MM.1S (cell line): ENCODE data around the gene NBAS.
"Not testable (repeated sequence)": the region's sequence is repeated elsewhere in the genome, so short reads cannot be mapped to it uniquely, and the experiment has no call there.

Source experiments
- DNase-seq: peaks from one replicate; pipeline ENCODE4 v3.0.0-alpha.2; 2015
- H2AFZ ChIP-seq: fragments of 300-600 bp; sonication (generic); 2 replicates; pipeline ENCODE4 v1.6.0; 2016; ENCODE audit warnings: antibody characterized with exemption, low read length
- H3F3A ChIP-seq: fragments of 300-600 bp; sonication (generic); 2 replicates; pipeline ENCODE4 v1.6.1; 2016; ENCODE audit warnings: mild to moderate bottlenecking, antibody characterized with exemption, low read length, moderate library complexity, mixed read lengths; ENCODE audit not compliant: insufficient read depth
- H3K27ac ChIP-seq: fragments of 300-600 bp; sonication (generic); 2 replicates; pipeline ENCODE4 v1.5.1; 2016; ENCODE audit warnings: mild to moderate bottlenecking, low read length
- H3K27me3 ChIP-seq: fragments of 300-600 bp; sonication (generic); replicated peaks from 2 replicates; pipeline ENCODE4 v1.6.0; 2016; ENCODE audit warnings: low read length; ENCODE audit not compliant: insufficient read depth
- H3K36me3 ChIP-seq: fragments of 300-600 bp; sonication (generic); replicated peaks from 2 replicates; pipeline ENCODE4 v1.6.1; 2016; ENCODE audit warnings: mild to moderate bottlenecking, low read length, mixed read lengths; ENCODE audit not compliant: insufficient read depth
- H3K4me1 ChIP-seq: fragments of 300-600 bp; sonication (generic); 2 replicates; pipeline ENCODE4 v1.6.1; 2016; ENCODE audit warnings: low read length, mixed read lengths
- H3K4me2 ChIP-seq: fragments of 300-600 bp; sonication (generic); 2 replicates; pipeline ENCODE4 v1.6.0; 2016; ENCODE audit warnings: low read depth, low read length
- H3K4me3 ChIP-seq: fragments of 300-600 bp; sonication (generic); 2 replicates; pipeline ENCODE4 v1.5.1; 2016; ENCODE audit warnings: low read length, mixed read lengths
- H3K79me2 ChIP-seq: fragments of 300-600 bp; sonication (generic); 2 replicates; pipeline ENCODE4 v1.6.1; 2016; ENCODE audit warnings: mixed run types, low read length, mixed read lengths
- H3K9ac ChIP-seq: fragments of 300-600 bp; sonication (generic); 2 replicates; pipeline ENCODE4 v1.6.1; 2016; ENCODE audit warnings: low read length, mixed read lengths
- H3K9me2 ChIP-seq: fragments of 300-600 bp; sonication (generic); replicated peaks from 2 replicates; pipeline ENCODE4 v1.6.1; 2016; ENCODE audit warnings: mild to moderate bottlenecking, low read length, mixed read lengths; ENCODE audit not compliant: insufficient read depth
- H3K9me3 ChIP-seq: fragments of 300-600 bp; sonication (generic); replicated peaks from 2 replicates; pipeline ENCODE4 v1.6.1; 2016; ENCODE audit warnings: mild to moderate bottlenecking, low read length, mixed read lengths; ENCODE audit not compliant: insufficient read depth
- H4K20me1 ChIP-seq: fragments of 300-600 bp; sonication (generic); 2 replicates; pipeline ENCODE4 v1.6.1; 2016; ENCODE audit warnings: mild to moderate bottlenecking, low read length, moderate library complexity, mixed read lengths; ENCODE audit not compliant: insufficient read depth
- CTCF ChIP-seq: fragments of 300-600 bp; sonication (generic); IDR thresholded peaks from 2 replicates; pipeline ENCODE4 v1.5.1; 2016; ENCODE audit warnings: antibody characterized with exemption, low read length, mixed read lengths
- EZH2 ChIP-seq: fragments of 300-600 bp; sonication (generic); optimal IDR thresholded peaks from 2 replicates; pipeline ENCODE3; 2017; ENCODE audit warnings: low read depth, mild to moderate bottlenecking, antibody characterized with exemption, low read length, mixed read lengths
- EZH2phosphoT487 ChIP-seq: fragments of 300-600 bp; sonication (generic); IDR thresholded peaks from 2 replicates; pipeline ENCODE4 v1.6.1; 2018; ENCODE audit warnings: antibody characterized with exemption, low read length

NBAS gene

DNA sequence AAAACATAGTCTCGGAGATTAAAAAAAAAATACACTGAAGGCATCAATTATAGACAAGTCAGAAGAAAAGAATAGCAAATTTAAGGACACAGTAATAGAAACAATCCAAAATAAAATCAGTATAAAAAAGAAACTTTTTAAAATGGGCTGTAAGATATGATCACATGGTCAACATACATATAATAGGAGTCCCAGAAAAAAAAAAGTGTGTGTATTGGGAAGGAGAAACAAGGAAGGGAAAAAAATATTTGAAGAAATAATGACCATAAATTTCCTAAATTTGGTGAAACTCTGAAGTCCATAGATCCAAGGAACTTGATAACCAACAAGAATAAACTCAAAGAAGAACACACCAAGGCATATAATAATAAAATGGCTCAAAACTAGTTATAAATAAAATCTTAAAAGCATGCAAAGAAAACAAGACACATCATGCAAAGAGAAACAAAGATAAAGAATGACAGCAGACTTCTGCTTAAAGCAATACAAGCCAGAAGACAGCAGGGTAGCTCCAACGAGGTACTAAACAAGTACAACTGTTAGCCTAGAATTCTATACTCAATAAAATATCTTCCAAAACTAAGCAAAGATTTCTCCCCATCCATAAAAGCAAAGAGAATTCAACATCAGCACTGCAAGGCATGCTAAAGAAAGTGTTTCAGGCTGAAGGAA is 115.1 kb downstream of the NBAS start:
- Histone ChIP-seq H3K27me3 (no peaks in the 10 kb centered on the region), H3K36me3 (no peaks in the 10 kb centered on the region), H3F3A (no peaks in the 10 kb centered on the region), H2AFZ (no peak overlapping the region), H3K9ac (no peak overlapping the region), H3K79me2 (no peaks in the 10 kb centered on the region), H3K4me1 (no peaks in the 10 kb centered on the region), H3K9me2 (no peaks in the 10 kb centered on the region), H4K20me1 (no peaks in the 10 kb centered on the region), H3K4me3 (no peak overlapping the region), H3K27ac (no peak overlapping the region), H3K4me2 (no peak overlapping the region), H3K9me3 (no peaks in the 10 kb centered on the region)
- DNase-seq = no peak
- no peak for TF ChIP-seq EZH2
- no peak for TF ChIP-seq EZH2phosphoT487
- TF ChIP-seq CTCF = no peak

DNA sequence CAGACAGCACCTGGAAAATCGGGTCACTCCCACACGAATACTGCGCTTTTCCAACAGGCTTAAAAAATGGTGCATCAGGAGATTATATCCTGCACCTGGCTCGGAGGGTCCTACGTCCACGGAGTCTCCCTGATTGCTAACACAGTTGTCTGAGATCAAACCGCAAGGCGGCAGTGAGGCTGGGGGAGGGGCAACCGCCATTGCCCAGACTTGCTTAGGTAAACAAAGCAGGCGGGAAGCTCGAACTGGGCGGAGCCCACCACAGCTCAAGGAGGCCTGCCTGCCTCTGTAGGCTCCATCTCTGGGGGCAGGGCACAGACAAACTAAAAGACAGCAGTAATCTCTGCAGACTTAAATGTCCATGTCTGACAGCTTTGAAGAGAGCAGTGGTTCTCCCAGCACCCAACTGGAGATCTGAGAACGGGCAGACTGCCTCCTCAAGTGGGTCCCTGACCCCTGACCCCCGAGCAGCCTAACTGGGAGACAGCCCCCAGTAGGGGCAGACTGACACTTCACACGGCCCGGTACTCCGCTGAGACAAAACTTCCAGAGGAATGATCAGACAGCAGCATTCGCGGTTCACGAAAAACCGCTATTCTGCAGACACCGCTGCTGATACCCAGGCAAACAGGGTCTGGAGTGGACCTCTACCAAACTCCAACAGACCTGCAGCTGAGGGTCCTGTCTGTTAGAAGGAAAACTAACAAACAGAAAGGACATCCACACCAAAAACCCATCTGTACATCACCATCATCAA is 121.2 kb downstream of the NBAS start:
- not testable (repeated sequence) for H3K4me2 ChIP-seq, H3K9me3 ChIP-seq, H3K27ac ChIP-seq, H2AFZ ChIP-seq, H3K79me2 ChIP-seq, H3K36me3 ChIP-seq, H4K20me1 ChIP-seq, H3K4me1 ChIP-seq, DNase-seq, H3F3A ChIP-seq, H3K27me3 ChIP-seq, H3K9me2 ChIP-seq, H3K4me3 ChIP-seq, H3K9ac ChIP-seq

GRCh38 chr2:15439366-15439765 is 121.8 kb downstream of the NBAS start:
- H4K20me1 ChIP-seq, H3K9ac ChIP-seq: not testable (repeated sequence)

GRCh38 chr2:15436195-15436594 is 124.9 kb downstream of the NBAS start:
- Histone ChIP-seq H3K36me3 (no peaks in the 10 kb centered on the region), H3K9ac (no peak overlapping the region), H3K4me2 (no peak overlapping the region), H2AFZ (no peak overlapping the region), H3K27ac (no peak overlapping the region), H3K79me2 (no peaks in the 10 kb centered on the region), H3K9me2 (no peaks in the 10 kb centered on the region), H3K4me3 (no peak overlapping the region), H3K9me3 (no peaks in the 10 kb centered on the region), H3K4me1 (no peaks in the 10 kb centered on the region), H4K20me1 (no peaks in the 10 kb centered on the region), H3F3A (no peaks in the 10 kb centered on the region), H3K27me3 (no peaks in the 10 kb centered on the region)
- TF ChIP-seq CTCF (no peak), EZH2phosphoT487 (no peak), EZH2 (no peak)
- no peak for DNase-seq

More at GRCh38 chr2:15439366-15439765, 121.8 kb downstream of the NBAS start:
- not testable (repeated sequence) for H3K9me3 ChIP-seq, H3K27me3 ChIP-seq, H3F3A ChIP-seq, H3K36me3 ChIP-seq, H2AFZ ChIP-seq, H3K9me2 ChIP-seq, H3K79me2 ChIP-seq, DNase-seq, H3K4me3 ChIP-seq, H3K4me2 ChIP-seq, H3K4me1 ChIP-seq, H3K27ac ChIP-seq
